GM20000 (cell line): ENCODE data around the gene NAV1.
"Not testable (repeated sequence)": the region's sequence is repeated elsewhere in the genome, so short reads cannot be mapped to it uniquely, and the experiment has no call there.

Source experiments
- DNase-seq: peaks from one replicate; pipeline ENCODE4 v3.0.0; 2012; ENCODE audit warnings: low spot score
- CTCF ChIP-seq: IDR thresholded peaks from 2 replicates; pipeline ENCODE4 v1.5.1; 2012; ENCODE audit warnings: mild to moderate bottlenecking, control low read depth; ENCODE audit errors: extremely low read depth, missing control alignments

NAV1 gene, protein sequence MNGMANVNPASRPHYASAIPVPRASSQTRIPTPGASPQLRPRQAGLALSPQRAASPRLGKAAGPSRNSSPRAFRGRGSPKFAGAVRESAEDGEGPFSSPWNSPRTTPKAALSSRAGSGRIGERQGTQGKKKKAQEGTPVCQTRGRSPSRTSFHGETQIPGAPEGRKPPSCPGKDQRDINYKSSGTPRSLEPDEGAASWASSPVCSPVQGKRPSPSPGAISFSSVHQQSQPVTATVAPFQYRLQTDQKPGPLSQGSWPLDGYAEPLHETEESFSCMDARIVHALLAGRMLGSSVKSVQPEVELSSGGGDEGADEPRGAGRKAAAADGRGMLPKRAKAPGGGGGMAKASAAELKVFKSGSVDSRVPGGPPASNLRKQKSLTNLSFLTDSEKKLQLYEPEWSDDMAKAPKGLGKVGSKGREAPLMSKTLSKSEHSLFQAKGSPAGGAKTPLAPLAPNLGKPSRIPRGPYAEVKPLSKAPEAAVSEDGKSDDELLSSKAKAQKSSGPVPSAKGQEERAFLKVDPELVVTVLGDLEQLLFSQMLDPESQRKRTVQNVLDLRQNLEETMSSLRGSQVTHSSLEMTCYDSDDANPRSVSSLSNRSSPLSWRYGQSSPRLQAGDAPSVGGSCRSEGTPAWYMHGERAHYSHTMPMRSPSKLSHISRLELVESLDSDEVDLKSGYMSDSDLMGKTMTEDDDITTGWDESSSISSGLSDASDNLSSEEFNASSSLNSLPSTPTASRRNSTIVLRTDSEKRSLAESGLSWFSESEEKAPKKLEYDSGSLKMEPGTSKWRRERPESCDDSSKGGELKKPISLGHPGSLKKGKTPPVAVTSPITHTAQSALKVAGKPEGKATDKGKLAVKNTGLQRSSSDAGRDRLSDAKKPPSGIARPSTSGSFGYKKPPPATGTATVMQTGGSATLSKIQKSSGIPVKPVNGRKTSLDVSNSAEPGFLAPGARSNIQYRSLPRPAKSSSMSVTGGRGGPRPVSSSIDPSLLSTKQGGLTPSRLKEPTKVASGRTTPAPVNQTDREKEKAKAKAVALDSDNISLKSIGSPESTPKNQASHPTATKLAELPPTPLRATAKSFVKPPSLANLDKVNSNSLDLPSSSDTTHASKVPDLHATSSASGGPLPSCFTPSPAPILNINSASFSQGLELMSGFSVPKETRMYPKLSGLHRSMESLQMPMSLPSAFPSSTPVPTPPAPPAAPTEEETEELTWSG (N-terminal part only)

GRCh38 chr1:201538612-201539551 lies at the start of gene NAV1:
Gene NAV1, plus strand, starts transcription at chr1:201539127. Its CDS starts 83,758 bp downstream, at chr1:201622885.
- peak; percentile 43 for DNase-seq
- no peak for TF ChIP-seq CTCF

- DNase-seq = no peak
- no peak for TF ChIP-seq CTCF
Measured at GRCh38 chr1:201489643-201490261, 49.2 kb upstream of the NAV1 start.

DNA sequence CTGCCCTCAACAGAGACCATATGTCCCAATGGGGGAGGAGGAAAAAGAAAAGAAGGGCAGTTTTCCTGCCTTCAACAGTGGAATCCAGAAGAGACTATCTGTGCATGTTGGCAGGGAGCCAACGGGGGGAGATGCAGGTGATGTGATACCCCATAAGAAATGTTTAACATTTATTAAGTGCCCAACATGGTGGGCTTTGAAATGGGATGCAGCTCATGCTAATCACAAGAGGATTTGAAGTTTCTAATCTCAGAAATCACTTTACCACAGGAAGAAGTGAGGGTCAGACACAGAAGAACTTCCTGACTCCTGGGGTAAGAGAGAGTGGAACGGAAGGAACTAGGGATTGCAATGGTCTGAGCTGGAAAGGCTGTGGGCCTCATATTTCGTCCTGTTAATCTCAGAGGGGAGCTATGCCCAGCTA lies 48.2 kb upstream of the NAV1 start:
- no peak for TF ChIP-seq CTCF
- DNase-seq = no peak

GRCh38 chr1:201491896-201492511 lies 46.9 kb upstream of the NAV1 start:
- no peak for TF ChIP-seq CTCF
- DNase-seq = no peak

DNA sequence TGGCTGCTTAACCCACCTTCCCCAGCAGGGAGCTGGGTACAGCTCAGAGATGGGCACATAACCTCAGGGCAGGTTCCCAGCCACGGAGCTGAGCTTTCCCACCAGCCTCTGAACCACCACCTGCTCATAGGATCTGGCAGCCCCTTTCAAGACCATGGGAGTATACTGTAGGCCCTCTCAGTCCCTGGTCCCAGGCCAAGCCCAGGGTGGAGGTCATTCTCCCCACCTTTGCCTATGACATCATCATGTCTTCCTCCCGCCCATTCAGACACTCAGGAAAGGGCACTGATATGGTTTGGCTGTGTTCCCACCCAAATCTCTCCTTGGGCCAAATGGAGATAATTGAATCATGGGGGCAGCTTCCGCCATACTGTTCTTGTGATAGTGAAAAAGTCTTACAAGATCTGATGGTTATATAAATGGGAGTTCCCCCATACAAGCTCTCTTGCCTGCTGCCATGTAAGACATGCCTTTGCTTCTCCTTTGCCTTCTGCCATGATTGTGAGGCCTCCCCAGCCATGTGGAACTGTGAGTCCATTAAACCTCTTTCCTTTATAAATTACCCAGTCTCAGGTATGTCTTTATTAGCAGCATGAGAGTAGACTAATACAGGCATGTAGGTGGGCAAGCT lies 45.8 kb upstream of the NAV1 start:
- not testable (repeated sequence) for DNase-seq

DNA sequence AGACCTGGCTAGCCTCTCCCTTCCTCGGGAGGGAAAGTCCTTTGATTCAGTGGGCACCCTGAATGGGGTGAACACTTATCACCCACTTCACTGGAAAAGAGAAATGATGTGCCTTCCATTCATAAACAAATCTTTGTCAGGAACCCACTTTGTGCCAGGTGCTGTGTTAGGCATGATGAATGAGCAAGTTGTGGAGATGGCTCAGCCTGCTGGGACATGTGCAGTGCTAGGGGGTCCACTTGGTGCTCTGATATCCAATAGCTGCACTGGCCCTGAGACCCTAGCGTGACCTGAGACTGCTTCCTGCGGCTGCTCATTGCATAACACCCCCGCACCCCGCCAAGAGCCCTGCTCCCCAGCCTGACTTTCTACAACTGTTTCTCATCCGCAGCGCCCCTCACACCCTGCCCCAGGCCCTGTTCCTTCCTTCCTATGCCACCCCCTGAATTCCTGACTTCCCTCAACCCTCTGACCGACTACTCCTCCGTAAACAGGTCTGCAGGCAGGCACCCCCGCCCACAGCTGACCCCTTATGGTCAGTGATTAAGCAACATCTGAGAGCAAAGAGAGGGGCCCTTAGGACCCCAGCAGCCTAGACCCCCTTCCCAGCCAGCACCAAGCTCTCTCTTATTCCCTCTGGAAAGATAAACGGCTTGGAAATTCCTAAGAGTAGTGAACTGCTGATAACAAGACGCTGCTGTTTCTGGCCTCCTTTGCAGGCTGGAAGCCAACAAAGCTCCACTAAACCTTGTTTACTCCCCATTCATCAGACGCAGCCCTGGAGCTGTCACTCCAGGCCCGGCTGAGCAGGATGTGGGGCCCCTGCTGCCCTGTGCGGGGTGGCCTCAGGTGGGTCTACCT lies 44.9 kb upstream of the NAV1 start:
- DNase-seq = no peak
- TF ChIP-seq CTCF = no peak
